Gastroesophageal sphincter (tissue), 3 donors: ENCODE data around the gene MAP4K2.

ENCODE experiments used
- POLR2A ChIP-seq, 2 donors: fragments of 450-650 bp; IDR thresholded peaks; one replicate each; pipeline ENCODE4 v1.6.1; 2017; ENCODE audit warnings: antibody characterized with exemption in 2 of 2, mild to moderate bottlenecking in 2 of 2, moderate library complexity in 1 of 2
- POLR2AphosphoS5 ChIP-seq: sonication (generic); formaldehyde crosslinking; IDR thresholded peaks from one replicate; pipeline ENCODE4 v1.6.1; 2017; ENCODE audit warnings: antibody characterized with exemption
- TF ChIP-seq, protein P1 (sequence below), 4 experiments: fragments of 200-600 bp in 2 of 4; fragments of 450-650 bp in 2 of 4; sonication (generic) in 1 of 4; IDR thresholded peaks; one replicate each; pipeline ENCODE4 v1.5.1; 2017 to 2019; ENCODE audit warnings: antibody characterized with exemption in 4 of 4, mild to moderate bottlenecking in 2 of 4, moderate library complexity in 2 of 4

DNA sequence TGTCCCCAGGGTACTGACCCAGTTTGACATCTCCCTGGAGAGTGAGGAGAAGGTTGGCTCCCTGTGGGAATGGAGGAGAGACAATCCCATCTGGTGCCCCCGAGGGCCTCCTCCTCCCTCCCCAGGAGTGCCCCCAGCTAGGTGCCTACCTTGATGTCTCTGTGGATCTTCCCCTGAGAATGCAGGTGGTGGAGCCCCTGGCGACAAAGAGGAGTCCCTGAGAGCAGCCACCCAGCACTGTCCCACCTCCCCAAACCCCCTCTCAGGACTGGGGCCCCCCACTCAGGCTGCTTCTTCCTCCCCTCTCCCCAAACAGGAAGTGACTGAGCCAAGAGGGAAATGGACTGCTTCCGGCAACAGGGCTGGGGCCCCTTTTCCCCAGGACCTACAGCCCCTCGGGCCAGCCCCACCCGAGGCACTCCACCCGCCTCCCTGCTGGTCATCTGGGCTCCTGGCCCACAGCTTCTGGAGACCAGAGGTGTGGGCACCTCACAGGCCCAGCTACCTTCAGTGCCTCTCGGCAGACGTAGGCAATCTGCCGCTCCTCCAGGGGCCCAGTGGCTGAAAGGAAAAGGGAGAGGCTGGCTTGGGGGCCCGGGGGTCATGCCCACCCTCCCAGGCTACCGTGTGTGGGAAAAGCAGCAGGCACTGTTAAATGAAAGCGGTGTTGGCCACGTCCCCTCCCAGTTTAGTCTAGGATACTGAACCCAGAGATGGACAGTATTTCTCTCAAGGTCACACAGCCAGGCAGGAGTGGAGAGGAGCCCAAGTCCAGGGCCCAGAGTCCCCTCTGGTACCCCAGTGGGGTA is 1.2 kb downstream of the MAP4K2 start:
- TF ChIP-seq, protein P1, sequence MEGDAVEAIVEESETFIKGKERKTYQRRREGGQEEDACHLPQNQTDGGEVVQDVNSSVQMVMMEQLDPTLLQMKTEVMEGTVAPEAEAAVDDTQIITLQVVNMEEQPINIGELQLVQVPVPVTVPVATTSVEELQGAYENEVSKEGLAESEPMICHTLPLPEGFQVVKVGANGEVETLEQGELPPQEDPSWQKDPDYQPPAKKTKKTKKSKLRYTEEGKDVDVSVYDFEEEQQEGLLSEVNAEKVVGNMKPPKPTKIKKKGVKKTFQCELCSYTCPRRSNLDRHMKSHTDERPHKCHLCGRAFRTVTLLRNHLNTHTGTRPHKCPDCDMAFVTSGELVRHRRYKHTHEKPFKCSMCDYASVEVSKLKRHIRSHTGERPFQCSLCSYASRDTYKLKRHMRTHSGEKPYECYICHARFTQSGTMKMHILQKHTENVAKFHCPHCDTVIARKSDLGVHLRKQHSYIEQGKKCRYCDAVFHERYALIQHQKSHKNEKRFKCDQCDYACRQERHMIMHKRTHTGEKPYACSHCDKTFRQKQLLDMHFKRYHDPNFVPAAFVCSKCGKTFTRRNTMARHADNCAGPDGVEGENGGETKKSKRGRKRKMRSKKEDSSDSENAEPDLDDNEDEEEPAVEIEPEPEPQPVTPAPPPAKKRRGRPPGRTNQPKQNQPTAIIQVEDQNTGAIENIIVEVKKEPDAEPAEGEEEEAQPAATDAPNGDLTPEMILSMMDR (IDR thresholded peaks at IDR 0.05) = no peak
- TF ChIP-seq POLR2AphosphoS5 (no peak), POLR2A (IDR thresholded peaks at IDR 0.05) (no peak)
